HG02973 (cell line): ENCODE results near the gene CCNK.

Experiments
- ATAC-seq: cut with Tn5 transposase; IDR thresholded peaks from one replicate; pipeline ENCODE4 v1.9.1; 2021; ENCODE audit warnings: moderate library complexity; ENCODE audit not compliant: unreplicated experiment

Gene CCNK

GRCh38 chr14:99532310-99532709, 51.1 kb downstream of the CCNK start:
- ATAC-seq, result no peak

- no peak for ATAC-seq
Observed at GRCh38 chr14:99534333-99534732, 53.1 kb downstream of the CCNK start.

GRCh38 chr14:99534863-99535262, 53.7 kb downstream of the CCNK start:
- no peak for ATAC-seq

- no peak for ATAC-seq
Observed at GRCh38 chr14:99535448-99535847, 54.2 kb downstream of the CCNK start.

- ATAC-seq, result no peak
Observed at GRCh38 chr14:99535908-99536778, 54.9 kb downstream of the CCNK start.

GRCh38 chr14:99537399-99537798, 56.2 kb downstream of the CCNK start:
- ATAC-seq, result no peak

- no peak for ATAC-seq
Observed at GRCh38 chr14:99538275-99538674, 57.1 kb downstream of the CCNK start.

GRCh38 chr14:99538733-99539132, 57.5 kb downstream of the CCNK start:
- ATAC-seq, result no peak

GRCh38 chr14:99539491-99539890, 58.3 kb downstream of the CCNK start:
- no peak for ATAC-seq

GRCh38 chr14:99540196-99541032, 59.2 kb downstream of the CCNK start:
- ATAC-seq, result no peak

GRCh38 chr14:99541211-99541610, 60.0 kb downstream of the CCNK start:
- no peak for ATAC-seq

- ATAC-seq, result no peak
Observed at GRCh38 chr14:99541677-99542470, 60.7 kb downstream of the CCNK start.

- ATAC-seq, result no peak
Observed at GRCh38 chr14:99542566-99542965, 61.4 kb downstream of the CCNK start.

GRCh38 chr14:99543370-99543769, 62.2 kb downstream of the CCNK start:
- ATAC-seq, result no peak

- no peak for ATAC-seq
Observed at GRCh38 chr14:99543985-99544384, 62.8 kb downstream of the CCNK start.

- no peak for ATAC-seq
Observed at GRCh38 chr14:99544991-99545390, 63.8 kb downstream of the CCNK start.

GRCh38 chr14:99545586-99545985, 64.4 kb downstream of the CCNK start:
- ATAC-seq, result no peak

GRCh38 chr14:99546234-99546879, 65.1 kb downstream of the CCNK start:
- no peak for ATAC-seq

GRCh38 chr14:99548255-99548654, 67.0 kb downstream of the CCNK start:
- no peak for ATAC-seq

- ATAC-seq, result no peak
Observed at GRCh38 chr14:99548871-99549515, 67.8 kb downstream of the CCNK start.
